C4-2B (cell line): ENCODE measurements around the gene STK16.

ENCODE experiments used
- CTCF ChIP-seq: fragments of 450-650 bp; conservative IDR thresholded peaks from 2 replicates; pipeline ENCODE4 v1.5.1; 2017; ENCODE audit warnings: mild to moderate bottlenecking
- ZFX ChIP-seq: fragments of 450-650 bp; IDR thresholded peaks from 2 replicates; pipeline ENCODE4 v1.6.1; 2017

GRCh38 chr2:219280651-219281050 is 35.4 kb downstream of the STK16 start:
- TF ChIP-seq CTCF = no peak
- no peak for TF ChIP-seq ZFX
